Measurements from ENCODE around the gene TMEM94. TPM values are rescaled to one million over a fixed set of nuclear protein-coding genes. Genes with fewer than 3 reads are reported as not detected.
"Not testable (repeated sequence)": the region's sequence is repeated elsewhere in the genome, so short reads cannot be mapped to it uniquely, and the experiment has no call there.

The TMEM94 gene
- total RNA-seq, 2 experiments from 2014 or later = 80.3 to 82.1 TPM

DNA sequence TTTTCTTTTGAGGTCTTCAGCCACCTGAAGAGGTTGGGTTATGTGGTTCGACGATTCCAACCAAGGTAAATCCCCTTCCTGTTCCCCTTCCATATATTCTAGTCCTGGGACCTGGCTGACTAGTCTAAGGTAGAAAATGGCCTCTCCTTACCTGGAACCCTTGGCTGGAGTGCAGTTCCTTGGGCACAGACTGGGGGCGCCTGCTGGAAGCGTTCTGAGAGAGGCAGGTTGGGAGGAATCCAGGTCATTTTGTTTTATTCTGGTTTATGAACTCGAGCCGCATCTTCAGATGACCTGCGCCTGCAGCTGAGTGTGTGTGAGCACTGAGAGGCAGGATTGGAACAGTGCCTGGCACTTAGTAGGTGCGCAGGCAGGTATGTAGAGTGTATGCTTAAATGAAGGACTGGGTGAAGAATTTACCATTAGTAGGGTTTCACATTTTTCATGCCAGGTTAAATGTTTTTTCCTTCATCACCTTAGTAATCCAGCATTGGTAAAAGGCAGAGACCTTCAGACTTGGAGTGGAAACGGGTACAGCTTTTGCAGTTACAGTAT lies 62.6 kb downstream of the TMEM94 start:
- peaks cover 39% of the 10 kb centered on the region for H3K36me3 Mint-ChIP-seq (ENCODE audit: low read depth)
- POLR2A ChIA-PET = no interaction called here
- CTCF ChIA-PET = interaction anchor here (0.6 to 1.6 kb wide), 2 partner anchors 15 to 100 kb away, joined by 3 to 4 read pairs; no protein-coding TSS in a partner anchor

DNA sequence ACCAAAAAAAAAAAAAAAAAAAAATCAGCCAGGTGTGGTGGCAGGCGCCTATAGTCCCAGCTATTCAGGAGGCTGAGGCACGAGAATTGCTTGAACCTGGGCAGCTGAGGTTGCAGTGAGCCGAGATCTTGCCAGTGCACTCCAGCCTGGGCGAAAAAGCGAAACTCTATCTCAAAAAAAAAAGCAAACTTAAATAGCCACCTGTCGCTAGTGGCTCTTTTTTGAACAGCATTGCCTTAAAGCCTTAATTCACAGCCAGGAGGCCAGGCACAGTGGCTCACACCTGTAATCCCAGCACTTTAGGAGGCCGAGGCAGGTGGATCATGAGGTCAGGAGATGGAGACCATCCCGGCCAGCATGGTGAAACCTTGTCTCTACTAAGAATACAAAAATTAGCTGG lies 64.0 kb downstream of the TMEM94 start:
- H3K27ac Mint-ChIP-seq, CTCF ChIA-PET, POLR2A ChIA-PET, DNase-seq, H3K27me3 Mint-ChIP-seq, H3K4me3 Mint-ChIP-seq, H3K9me3 Mint-ChIP-seq: not testable (repeated sequence)
- H3K4me1 Mint-ChIP-seq = peaks cover 29% of the 10 kb centered on the region
- H3K36me3 Mint-ChIP-seq (ENCODE audit: low read depth) = peaks cover 39% of the 10 kb centered on the region

More for the DNA sequence above, 62.6 kb downstream of the TMEM94 start:
- Mint-ChIP-seq H3K4me3 (peak overlapping the region; percentile 9), H3K27me3 (peaks cover 1% of the 10 kb centered on the region), H3K4me1 (peaks cover 28% of the 10 kb centered on the region), H3K27ac (peak overlapping the region; percentile 84), H3K9me3 (no peaks in the 10 kb centered on the region)
- no peak for DNase-seq

DNA sequence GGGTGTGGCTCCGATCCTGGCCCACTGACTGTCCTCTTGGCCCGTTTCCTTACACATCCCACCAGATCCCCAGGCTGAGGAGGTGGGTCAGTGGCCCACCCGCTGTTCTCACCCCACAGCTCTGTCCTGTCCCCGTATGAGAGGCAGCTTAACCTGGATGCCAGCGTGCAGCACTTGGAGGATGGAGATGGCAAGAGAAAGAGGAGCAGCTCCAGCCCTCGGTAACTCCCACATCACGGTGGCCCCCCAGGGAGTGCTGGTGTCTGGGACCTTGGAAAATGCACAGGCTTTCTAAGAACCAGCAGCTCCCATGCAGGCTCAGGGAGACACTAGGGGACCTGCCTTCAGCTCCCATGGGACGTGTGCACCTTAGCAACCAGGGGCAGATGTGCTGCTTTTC lies 64.9 kb downstream of the TMEM94 start:
- CTCF ChIA-PET = interaction anchor here (1.5 kb wide), 1 partner anchor 14 kb away, joined by 3 read pairs; no protein-coding TSS in a partner anchor

DNA sequence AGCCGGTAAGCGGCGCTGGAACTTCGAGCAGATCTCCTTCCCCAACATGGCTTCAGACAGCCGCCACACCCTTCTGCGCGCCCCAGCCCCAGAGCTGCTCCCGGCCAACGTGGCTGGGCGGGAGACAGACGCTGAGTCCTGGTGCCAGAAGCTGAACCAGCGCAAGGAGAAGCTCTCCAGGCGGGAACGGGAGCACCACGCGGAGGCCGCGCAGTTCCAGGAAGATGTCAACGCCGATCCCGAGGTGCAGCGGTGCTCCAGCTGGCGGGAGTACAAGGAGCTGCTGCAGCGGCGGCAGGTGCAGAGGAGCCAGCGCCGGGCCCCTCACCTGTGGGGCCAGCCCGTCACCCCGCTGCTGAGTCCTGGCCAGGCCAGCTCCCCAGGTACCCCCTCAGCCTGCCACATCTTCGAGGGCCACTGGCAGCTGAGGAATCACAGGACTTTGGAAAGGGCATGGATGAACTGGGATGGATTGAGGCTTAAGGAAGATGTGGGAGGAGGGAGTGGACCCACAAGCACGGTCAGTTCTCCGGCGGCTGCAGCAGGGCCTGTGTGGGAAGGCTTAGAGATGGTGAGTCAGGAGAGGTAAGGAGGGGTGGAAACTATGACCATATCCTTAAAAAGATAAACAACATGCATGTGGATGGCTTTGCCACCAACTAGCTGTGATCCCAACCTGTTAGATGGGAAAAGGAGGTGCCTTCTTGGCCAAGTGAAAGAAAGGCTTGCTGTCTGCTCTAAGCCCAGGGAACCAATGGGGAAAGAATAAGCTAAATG lies 65.7 kb downstream of the TMEM94 start:
- Mint-ChIP-seq H3K4me3 (no peak overlapping the region), H3K27ac (peak overlapping the region; percentile 10), H3K4me1 (peaks cover 37% of the 10 kb centered on the region), H3K9me3 (no peaks in the 10 kb centered on the region), H3K27me3 (peaks cover 7% of the 10 kb centered on the region), H3K36me3 (ENCODE audit: low read depth) (peaks cover 40% of the 10 kb centered on the region)
- ChIA-PET CTCF (interaction anchor here (1.5 kb wide), 1 partner anchor 14 kb away, joined by 3 read pairs; no protein-coding TSS in a partner anchor), POLR2A (no interaction called here)
- no peak for DNase-seq

More for the DNA sequence above, 64.9 kb downstream of the TMEM94 start:
- H3K27ac Mint-ChIP-seq = no peak overlapping the region
- peaks cover under 1% of the 10 kb centered on the region for H3K27me3 Mint-ChIP-seq
- POLR2A ChIA-PET = no interaction called here
- no peak overlapping the region for H3K4me3 Mint-ChIP-seq
- H3K36me3 Mint-ChIP-seq (ENCODE audit: low read depth) = peaks cover 40% of the 10 kb centered on the region
- no peak for DNase-seq
- no peaks in the 10 kb centered on the region for H3K9me3 Mint-ChIP-seq
- peaks cover 31% of the 10 kb centered on the region for H3K4me1 Mint-ChIP-seq

- no peak for DNase-seq
- Mint-ChIP-seq H3K9me3 (no peaks in the 10 kb centered on the region), H3K4me1 (peaks cover 23% of the 10 kb centered on the region), H3K4me3 (no peak overlapping the region), H3K36me3 (ENCODE audit: low read depth) (peaks cover 35% of the 10 kb centered on the region), H3K27ac (no peak overlapping the region), H3K27me3 (peaks cover 8% of the 10 kb centered on the region)
- ChIA-PET POLR2A (no interaction called here), CTCF (interaction anchor here (0.5 to 1.1 kb wide), 3 partner anchors 105 to 254 kb away, joined by 3 to 4 read pairs (median 3); partner anchors contain the start of gene SLC25A19)
Measured at GRCh38 chr17:75523647-75524046, 67.2 kb downstream of the TMEM94 start.

DNA sequence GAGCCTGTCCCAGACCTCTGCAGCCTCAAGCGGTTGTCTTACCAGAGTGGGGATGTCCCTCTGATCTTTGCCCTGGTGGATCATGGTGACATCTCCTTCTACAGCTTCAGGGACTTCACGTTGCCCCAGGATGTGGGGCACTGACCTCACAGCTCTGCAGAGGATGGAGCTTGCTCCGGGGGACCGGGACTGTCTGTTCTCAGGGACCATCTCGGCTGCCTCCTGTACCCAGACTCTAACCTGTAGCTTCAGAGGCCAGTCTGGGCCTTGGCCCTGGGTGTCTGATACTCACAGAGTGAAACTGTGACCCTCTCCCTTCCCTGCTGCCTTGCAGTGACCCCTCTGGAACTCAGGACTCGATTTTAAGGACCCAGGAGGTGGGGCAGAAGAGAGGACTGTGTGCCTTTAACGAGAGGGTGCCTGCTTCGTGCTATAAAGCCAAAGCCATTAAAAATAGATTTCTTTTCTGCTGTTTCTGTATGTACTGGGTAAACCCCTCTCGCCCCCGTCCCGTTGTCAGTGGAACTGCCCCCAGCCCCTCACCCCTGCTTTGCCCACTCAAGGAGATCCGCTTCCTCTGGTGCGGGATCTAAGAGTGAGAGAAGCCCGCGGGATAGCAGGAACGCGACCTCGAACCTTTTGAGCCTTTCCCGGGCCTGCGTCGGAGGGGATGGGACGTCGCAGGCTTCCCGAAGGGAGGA lies 68.0 kb downstream of the TMEM94 start:
- CTCF ChIA-PET = interaction anchor here (0.5 to 2.6 kb wide), 7 partner anchors 8 to 316 kb away, joined by 3 to 10 read pairs (median 3); partner anchors contain the start of genes MIF4GD, SLC25A19 and TSEN54
- no peaks in the 10 kb centered on the region for H3K9me3 Mint-ChIP-seq
- H3K27ac Mint-ChIP-seq = peak overlapping the region; percentile 31
- peak overlapping the region; percentile 52 for H3K4me3 Mint-ChIP-seq
- peaks cover 29% of the 10 kb centered on the region for H3K36me3 Mint-ChIP-seq (ENCODE audit: low read depth)
- peaks cover 8% of the 10 kb centered on the region for H3K27me3 Mint-ChIP-seq
- peaks cover 16% of the 10 kb centered on the region for H3K4me1 Mint-ChIP-seq
- no peak for DNase-seq
- POLR2A ChIA-PET = no interaction called here

GRCh38 chr17:75524970-75525805 lies 68.8 kb downstream of the TMEM94 start, which contains the start of gene LLGL2:
TSS of gene LLGL2 (plus strand) at chr17:75525697. CDS start at chr17:75543427, 17,730 bp downstream.
- Mint-ChIP-seq H3K27ac (peak within 1 kb of the TSS; percentile 31), H3K27me3 (peaks cover 8% of the 10 kb centered on the region), H3K36me3 (ENCODE audit: low read depth) (peaks cover 25% of the 10 kb centered on the region), H3K4me1 (peaks cover 12% of the 10 kb centered on the region), H3K4me3 (peak within 1 kb of the TSS; percentile 73), H3K9me3 (no peaks in the 10 kb centered on the region)
- POLR2A ChIA-PET = no interaction called here
- CTCF ChIA-PET = interaction anchor here (0.6 to 2.6 kb wide), 7 partner anchors 9 to 317 kb away, joined by 3 to 10 read pairs (median 4); partner anchors contain the start of genes MIF4GD and TSEN54
- DNase-seq = peak; percentile 83

GRCh38 chr17:75525806-75526554 lies 69.5 kb downstream of the TMEM94 start:
- peaks cover 23% of the 10 kb centered on the region for H3K36me3 Mint-ChIP-seq (ENCODE audit: low read depth)
- peaks cover 12% of the 10 kb centered on the region for H3K4me1 Mint-ChIP-seq
- CTCF ChIA-PET = interaction anchor here (0.6 to 2.6 kb wide), 7 partner anchors 9 to 255 kb away, joined by 3 to 10 read pairs (median 4); partner anchors contain the start of genes MIF4GD and TSEN54
- H3K27me3 Mint-ChIP-seq = peaks cover 8% of the 10 kb centered on the region
- H3K4me3 Mint-ChIP-seq = peak overlapping the region; percentile 73
- H3K9me3 Mint-ChIP-seq = no peaks in the 10 kb centered on the region
- POLR2A ChIA-PET = no interaction called here
- H3K27ac Mint-ChIP-seq = no peak overlapping the region
- no peak for DNase-seq

DNA sequence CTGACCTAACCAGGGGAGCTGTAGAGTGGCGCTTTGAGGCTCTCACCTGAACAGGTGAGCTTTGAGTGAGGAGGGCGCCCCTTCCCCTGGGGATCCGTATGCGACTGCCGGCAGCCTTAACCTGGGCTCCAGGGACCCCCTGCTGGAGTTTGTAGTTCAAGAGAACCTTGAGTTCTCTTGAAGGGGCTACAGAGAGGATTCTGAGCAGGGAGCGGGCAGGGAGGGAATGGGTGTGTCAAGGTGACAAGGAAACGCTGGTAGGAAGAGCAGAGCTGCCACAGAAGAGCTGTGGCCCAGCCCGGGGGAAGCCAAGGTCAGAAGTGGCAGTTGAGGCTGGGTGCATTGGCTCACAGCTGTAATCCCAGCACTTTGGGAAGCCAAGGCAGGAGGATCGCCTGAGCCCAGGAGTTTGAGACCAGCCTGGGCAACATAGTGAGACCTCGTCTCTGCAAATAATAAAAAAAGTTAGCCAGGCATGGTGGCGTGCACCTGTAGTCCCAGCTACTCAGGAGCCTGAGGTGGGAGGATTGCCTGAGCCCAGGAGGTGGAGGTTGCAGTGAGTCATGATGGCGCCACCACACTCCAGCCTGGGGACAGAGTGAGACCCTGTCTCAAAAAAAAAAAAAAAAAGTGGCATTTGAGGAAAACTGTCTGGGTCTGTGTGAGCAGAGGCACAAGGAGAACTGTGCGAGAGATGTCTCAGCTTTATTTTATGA lies 70.3 kb downstream of the TMEM94 start:
- H3K9me3 Mint-ChIP-seq = no peaks in the 10 kb centered on the region
- CTCF ChIA-PET = interaction anchor here (0.6 to 2.6 kb wide), 3 partner anchors 9 to 41 kb away, joined by 3 to 10 read pairs (median 3); partner anchors contain the start of gene TSEN54
- H3K4me1 Mint-ChIP-seq = peaks cover 12% of the 10 kb centered on the region
- peaks cover 17% of the 10 kb centered on the region for H3K36me3 Mint-ChIP-seq (ENCODE audit: low read depth)
- POLR2A ChIA-PET = no interaction called here
- H3K27ac Mint-ChIP-seq = no peak overlapping the region
- DNase-seq = no peak
- peaks cover 8% of the 10 kb centered on the region for H3K27me3 Mint-ChIP-seq
- peak overlapping the region; percentile 71 for H3K4me3 Mint-ChIP-seq

- Mint-ChIP-seq H3K4me1 (peaks cover 38% of the 10 kb centered on the region), H3K27ac (no peak overlapping the region), H3K9me3 (no peaks in the 10 kb centered on the region), H3K36me3 (ENCODE audit: low read depth) (peaks cover 8% of the 10 kb centered on the region), H3K4me3 (no peak overlapping the region), H3K27me3 (peaks cover 8% of the 10 kb centered on the region)
- DNase-seq = no peak
- ChIA-PET POLR2A (interaction anchor here (0.6 kb wide), 1 partner anchor 1549 kb away, joined by 10 read pairs; no protein-coding TSS in a partner anchor), CTCF (interaction anchor here (1.6 kb wide), 1 partner anchor 13 kb away, joined by 3 read pairs; no protein-coding TSS in a partner anchor)
Measured at GRCh38 chr17:75530837-75531720, 74.6 kb downstream of the TMEM94 start.

All from activated CD4-positive, alpha-beta T cell treated with anti-CD3 and anti-CD28 coated beads, Interleukin-2, amount 10 ng/mL, durations not matched to agents 7 days and 5 days (primary cell).